Loucy (cell line): Measurements from ENCODE around the gene FOXA1.

Experiments
- H2AFZ ChIP-seq: fragments of 200-600 bp; sonication (generic); 2 replicates; pipeline ENCODE4 v1.6.0; 2016; ENCODE audit warnings: antibody characterized with exemption, mild to moderate bottlenecking, low read length, moderate library complexity
- H3F3A ChIP-seq: fragments of 200-600 bp; 2 replicates; pipeline ENCODE4 v1.6.0; 2016; ENCODE audit warnings: antibody characterized with exemption, low read depth, mild to moderate bottlenecking
- H3K27me3 ChIP-seq: fragments of 200-600 bp; sonication (generic); 2 replicates; pipeline ENCODE4 v1.6.1; 2014; ENCODE audit warnings: low read length, mild to moderate bottlenecking; ENCODE audit not compliant: insufficient read depth, poor library complexity, severe bottlenecking
- H3K36me3 ChIP-seq: fragments of 200-600 bp; sonication (generic); 2 replicates; pipeline ENCODE4 v1.6.1; 2016; ENCODE audit warnings: low read length; ENCODE audit not compliant: insufficient read depth
- H3K4me1 ChIP-seq: fragments of 200-600 bp; sonication (generic); 2 replicates; pipeline ENCODE4 v1.5.1; 2014; ENCODE audit warnings: low read length, mild to moderate bottlenecking; ENCODE audit not compliant: insufficient read depth, poor library complexity, severe bottlenecking
- H3K4me2 ChIP-seq: fragments of 200-600 bp; sonication (generic); 2 replicates; pipeline ENCODE4 v1.6.0; 2014; ENCODE audit warnings: antibody characterized with exemption, low read length, low read depth, mild to moderate bottlenecking; ENCODE audit not compliant: poor library complexity, severe bottlenecking
- H3K4me3 ChIP-seq: fragments of 200-600 bp; sonication (generic); 2 replicates; pipeline ENCODE4 v1.5.1; 2014; ENCODE audit warnings: low read length, mild to moderate bottlenecking, mixed read lengths; ENCODE audit not compliant: poor library complexity, severe bottlenecking
- H3K79me2 ChIP-seq: fragments of 200-600 bp; sonication (generic); 2 replicates; pipeline ENCODE4 v1.6.1; 2014; ENCODE audit warnings: low read length; ENCODE audit not compliant: insufficient read depth
- H3K9ac ChIP-seq: fragments of 200-600 bp; sonication (generic); 2 replicates; pipeline ENCODE4 v1.6.0; 2014; ENCODE audit warnings: mild to moderate bottlenecking, low read depth, low read length, moderate library complexity; ENCODE audit not compliant: poor library complexity, severe bottlenecking
- H3K9me2 ChIP-seq: fragments of 200-600 bp; sonication (generic); replicated peaks from 2 replicates; pipeline ENCODE4 v1.6.1; 2016; ENCODE audit warnings: low read depth, low read length, mixed read lengths
- H3K9me3 ChIP-seq: fragments of 200-600 bp; sonication (generic); 2 replicates; pipeline ENCODE4 v1.6.1; 2014; ENCODE audit warnings: mild to moderate bottlenecking, antibody characterized with exemption, low read length, low read depth; ENCODE audit not compliant: insufficient read depth
- H4K20me1 ChIP-seq: fragments of 200-600 bp; sonication (generic); 2 replicates; pipeline ENCODE4 v1.6.0; 2014; ENCODE audit warnings: antibody characterized with exemption, low read length, mild to moderate bottlenecking; ENCODE audit not compliant: insufficient read depth, poor library complexity, severe bottlenecking
- CTCF ChIP-seq: fragments of 200-600 bp; sonication (generic); conservative IDR thresholded peaks from 2 replicates; pipeline ENCODE4 v1.5.1; 2014; ENCODE audit warnings: mild to moderate bottlenecking, antibody characterized with exemption, low read length
- EZH2phosphoT487 ChIP-seq: fragments of 200-600 bp; IDR thresholded peaks from 2 replicates; pipeline ENCODE4 v1.6.1; 2018; ENCODE audit warnings: antibody characterized with exemption, mild to moderate bottlenecking, moderate library complexity, borderline replicate concordance

The FOXA1 gene

GRCh38 chr14:37603688-37604251 is 8.7 kb upstream of the FOXA1 start:
- H4K20me1 ChIP-seq, result no peaks in the 10 kb centered on the region
- no peaks in the 10 kb centered on the region for H3K9me2 ChIP-seq
- H3F3A ChIP-seq, result no peaks in the 10 kb centered on the region
- no peak overlapping the region for H3K9ac ChIP-seq
- peaks cover 2% of the 10 kb centered on the region; the same call in 1 of the 2 replicates for H3K9me3 ChIP-seq
- TF ChIP-seq EZH2phosphoT487 (no peak), CTCF (no peak)
- no peaks in the 10 kb centered on the region for H3K27me3 ChIP-seq
- no peak overlapping the region for H3K4me3 ChIP-seq
- H3K36me3 ChIP-seq, result no peaks in the 10 kb centered on the region
- H3K4me1 ChIP-seq, result no peaks in the 10 kb centered on the region
- H3K79me2 ChIP-seq, result no peaks in the 10 kb centered on the region
- no peak overlapping the region for H3K4me2 ChIP-seq
- H2AFZ ChIP-seq, result no peak overlapping the region

GRCh38 chr14:37602605-37603453 is 7.8 kb upstream of the FOXA1 start:
- no peaks in the 10 kb centered on the region for H3K4me1 ChIP-seq
- no peaks in the 10 kb centered on the region for H3K36me3 ChIP-seq
- H3K9me2 ChIP-seq, result no peaks in the 10 kb centered on the region
- no peaks in the 10 kb centered on the region for H3F3A ChIP-seq
- no peaks in the 10 kb centered on the region for H3K27me3 ChIP-seq
- no peak for TF ChIP-seq EZH2phosphoT487
- TF ChIP-seq CTCF, result no peak
- no peak overlapping the region for H2AFZ ChIP-seq
- no peak overlapping the region for H3K9ac ChIP-seq
- peaks cover 2% of the 10 kb centered on the region; the same call in 1 of the 2 replicates for H3K9me3 ChIP-seq
- H4K20me1 ChIP-seq, result no peaks in the 10 kb centered on the region
- H3K79me2 ChIP-seq, result no peaks in the 10 kb centered on the region
- H3K4me3 ChIP-seq, result no peak overlapping the region
- H3K4me2 ChIP-seq, result no peak overlapping the region

- Histone ChIP-seq H3K36me3 (no peaks in the 10 kb centered on the region), H4K20me1 (no peaks in the 10 kb centered on the region), H3K9me3 (peaks cover 2% of the 10 kb centered on the region; the same call in 1 of the 2 replicates), H3F3A (no peaks in the 10 kb centered on the region), H3K4me2 (no peak overlapping the region), H3K9me2 (no peaks in the 10 kb centered on the region), H3K4me3 (no peak overlapping the region), H3K9ac (no peak overlapping the region), H3K79me2 (no peaks in the 10 kb centered on the region), H3K4me1 (no peaks in the 10 kb centered on the region), H2AFZ (no peak overlapping the region), H3K27me3 (no peaks in the 10 kb centered on the region)
- no peak for TF ChIP-seq CTCF
- TF ChIP-seq EZH2phosphoT487, result no peak
Observed at GRCh38 chr14:37601865-37602264, 6.8 kb upstream of the FOXA1 start.
